Islet of Langerhans (tissue), 1 donor: ENCODE results near the gene PPP4C.
"Not testable (repeated sequence)": the region's sequence is repeated elsewhere in the genome, so short reads cannot be mapped to it uniquely, and the experiment has no call there.

ENCODE experiments used
- FAIRE-seq: peaks from one replicate; lab custom pipeline; 2011; peaks lifted over from hg19 to GRCh38; lab: Jason Lieb, UNC

The PPP4C gene

GRCh38 chr16:30096862-30097563 lies 21.2 kb downstream of the PPP4C start:
- FAIRE-seq: no peak

GRCh38 chr16:30104090-30104489 lies 28.3 kb downstream of the PPP4C start:
- FAIRE-seq: no peak

GRCh38 chr16:30104492-30104891 lies 28.7 kb downstream of the PPP4C start:
- FAIRE-seq: no peak

- no peak for FAIRE-seq
These were observed 32.5 kb downstream of the PPP4C start for GRCh38 chr16:30108059-30108850.

- no peak for FAIRE-seq
These were observed 34.9 kb downstream of the PPP4C start for GRCh38 chr16:30110661-30111060.

- FAIRE-seq: no peak
These were observed 36.6 kb downstream of the PPP4C start for GRCh38 chr16:30112197-30113030.

GRCh38 chr16:30113031-30113710 lies 37.4 kb downstream of the PPP4C start, which contains the start of gene GDPD3:
TSS of gene GDPD3 (minus strand) at chr16:30113537. CDS start at chr16:30113478, 59 bp downstream.
- no peak for FAIRE-seq

GRCh38 chr16:30113711-30114333 lies 38.0 kb downstream of the PPP4C start:
- FAIRE-seq: no peak

- no peak for FAIRE-seq
These were observed 38.6 kb downstream of the PPP4C start for GRCh38 chr16:30114411-30114810.

- FAIRE-seq: not testable (repeated sequence)
These were observed 39.0 kb downstream of the PPP4C start for GRCh38 chr16:30114833-30115232.

- no peak for FAIRE-seq
These were observed 39.4 kb downstream of the PPP4C start for GRCh38 chr16:30115238-30115637.

GRCh38 chr16:30116291-30117207 lies 40.8 kb downstream of the PPP4C start:
- FAIRE-seq: no peak

- no peak for FAIRE-seq
These were observed 42.0 kb downstream of the PPP4C start for GRCh38 chr16:30117768-30118167.

GRCh38 chr16:30119428-30119827 lies 43.6 kb downstream of the PPP4C start:
- FAIRE-seq: no peak

GRCh38 chr16:30120340-30121105 lies 44.7 kb downstream of the PPP4C start:
- FAIRE-seq: no peak

- FAIRE-seq: no peak
These were observed 46.2 kb downstream of the PPP4C start for GRCh38 chr16:30121741-30122571.

- no peak for FAIRE-seq
These were observed 46.9 kb downstream of the PPP4C start for GRCh38 chr16:30122604-30123160.

- no peak for FAIRE-seq
These were observed 49.2 kb downstream of the PPP4C start for GRCh38 chr16:30124985-30125379.
